Hepatocyte (in vitro differentiated cells): Measurements from ENCODE around the gene SMIM1. TPM values are rescaled to one million over a fixed set of nuclear protein-coding genes. Genes with fewer than 3 reads are reported as not detected.

Experiments used
- DNase-seq: peaks from one replicate; pipeline ENCODE4 v3.0.0-alpha.2; 2016; ENCODE audit warnings: low spot score
- H2AFZ ChIP-seq: fragments of 200-600 bp; sonication (generic); 2 replicates; pipeline ENCODE4 v1.6.0; 2016; ENCODE audit warnings: antibody characterized with exemption, mild to moderate bottlenecking
- H3K27ac ChIP-seq: fragments of 200-600 bp; sonication (generic); 2 replicates; pipeline ENCODE4 v1.5.1; 2016; ENCODE audit warnings: mild to moderate bottlenecking
- H3K27me3 ChIP-seq: fragments of 200-600 bp; sonication (generic); 2 replicates; pipeline ENCODE4 v1.6.1; 2016
- H3K36me3 ChIP-seq: fragments of 200-600 bp; sonication (generic); replicated peaks from 2 replicates; pipeline ENCODE4 v1.5.1; 2016; ENCODE audit warnings: low read depth; ENCODE audit not compliant: insufficient read depth
- H3K4me1 ChIP-seq: fragments of 200-600 bp; sonication (generic); 2 replicates; pipeline ENCODE4 v1.5.1; 2016; ENCODE audit warnings: mild to moderate bottlenecking, moderate library complexity; ENCODE audit not compliant: insufficient read depth
- H3K4me2 ChIP-seq: fragments of 200-600 bp; sonication (generic); 2 replicates; pipeline ENCODE4 v1.6.0; 2016
- H3K4me3 ChIP-seq: fragments of 200-600 bp; sonication (generic); 2 replicates; pipeline ENCODE4 v1.5.1; 2016; ENCODE audit warnings: mild to moderate bottlenecking
- H3K79me2 ChIP-seq: fragments of 200-600 bp; sonication (generic); 2 replicates; pipeline ENCODE4 v1.6.0; 2017; ENCODE audit warnings: mild to moderate bottlenecking
- H3K9me2 ChIP-seq: fragments of 200-600 bp; sonication (generic); replicated peaks from 2 replicates; pipeline ENCODE4 v1.6.0; 2017; ENCODE audit warnings: mild to moderate bottlenecking; ENCODE audit not compliant: insufficient read depth
- H3K9me3 ChIP-seq: fragments of 200-600 bp; sonication (generic); 2 replicates; pipeline ENCODE4 v1.5.1; 2016; ENCODE audit warnings: low read depth, mild to moderate bottlenecking
- H4K20me1 ChIP-seq: fragments of 200-600 bp; sonication (generic); 2 replicates; pipeline ENCODE4 v1.6.0; 2016; ENCODE audit warnings: mild to moderate bottlenecking; ENCODE audit not compliant: insufficient read depth, poor library complexity, severe bottlenecking
- EZH2 ChIP-seq: fragments of 200-600 bp; sonication (generic); IDR thresholded peaks from 2 replicates; pipeline ENCODE4 v1.6.1; 2016; ENCODE audit warnings: antibody characterized with exemption, mild to moderate bottlenecking, borderline replicate concordance
- EZH2phosphoT487 ChIP-seq: fragments of 200-600 bp; sonication (generic); IDR thresholded peaks from one replicate; pipeline ENCODE4 v1.6.1; 2018; ENCODE audit warnings: antibody characterized with exemption, mild to moderate bottlenecking, low read depth, moderate library complexity; ENCODE audit not compliant: unreplicated experiment, severe bottlenecking
- WGBS: methylation state at CpG from one replicate; pipeline ENCODE4 v1.1.6; 2016; ENCODE audit warnings: low lambda C conversion rate; ENCODE audit errors: missing lambda C conversion rate; 5-methylcytosine and 5-hydroxymethylcytosine counted together
- polyA plus RNA-seq: library from polyadenylated mRNA; unstranded; fragments of >200 nt; fragmentation: Nextera tagmentation; extraction: Ambion mirVana; gene quantifications from 2 replicates; pipeline ENCODE4 v1.2.1, GENCODE V29; 2016
- total RNA-seq: library from RNA; depleted of rRNA; stranded (reverse); fragments of >200 nt; gene quantifications from 2 replicates; pipeline ENCODE4 v1.2.3, GENCODE V29; 2014
- TF ChIP-seq, protein P1 (sequence below): fragments of 200-600 bp; sonication (generic); IDR thresholded peaks from 2 replicates; pipeline ENCODE4 v1.5.1; 2016; ENCODE audit warnings: antibody characterized with exemption, mild to moderate bottlenecking; ENCODE audit not compliant: poor library complexity

The SMIM1 gene
- total and polyA plus RNA-seq, 2 experiments from 2014 or later, result 21.0 to 118 TPM

DNA sequence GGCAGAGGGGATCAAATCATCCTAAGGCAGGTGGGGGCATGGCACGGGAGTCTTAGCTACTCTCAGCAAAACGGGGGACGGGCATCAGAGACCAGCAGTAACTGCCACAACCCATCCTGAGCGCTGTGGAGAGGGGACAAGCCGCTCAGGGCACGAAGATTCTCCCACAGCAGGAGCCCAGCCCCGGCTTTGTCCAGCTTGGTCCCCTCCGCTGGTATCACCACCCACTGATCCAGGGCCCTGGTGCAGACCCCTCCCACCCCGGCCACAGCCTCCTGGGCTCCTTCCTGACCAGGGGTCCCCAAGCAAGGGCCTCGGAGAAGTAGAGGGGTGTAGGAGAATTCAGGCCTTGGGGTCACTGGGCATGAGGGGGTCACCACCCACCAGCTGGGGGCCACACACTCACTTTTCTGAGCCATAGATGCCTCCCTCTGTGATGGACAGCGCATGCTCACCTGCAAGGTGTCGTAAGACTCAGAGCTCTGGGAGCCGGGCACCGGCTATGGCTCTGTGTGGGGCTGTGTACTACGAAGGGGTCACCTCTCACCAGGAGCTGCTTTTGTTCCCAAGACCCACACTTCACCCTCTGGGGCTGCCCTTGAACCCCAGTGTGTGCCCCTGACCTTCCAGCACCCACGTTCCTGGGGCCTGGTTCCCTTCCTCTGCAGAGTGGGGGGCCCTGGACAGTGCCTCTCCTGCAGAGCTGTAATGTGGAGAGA lies 2.3 kb upstream of the SMIM1 start:
- no peaks in the 10 kb centered on the region for H3K36me3 ChIP-seq
- no peak for DNase-seq
- no peak overlapping the region for H3K4me3 ChIP-seq
- no peak overlapping the region for H2AFZ ChIP-seq
- H3K27ac ChIP-seq, result no peak overlapping the region
- no peaks in the 10 kb centered on the region for H3K27me3 ChIP-seq
- H3K4me2 ChIP-seq, result no peak overlapping the region
- H3K4me1 ChIP-seq, result peaks cover 27% of the 10 kb centered on the region
- TF ChIP-seq, protein P1, sequence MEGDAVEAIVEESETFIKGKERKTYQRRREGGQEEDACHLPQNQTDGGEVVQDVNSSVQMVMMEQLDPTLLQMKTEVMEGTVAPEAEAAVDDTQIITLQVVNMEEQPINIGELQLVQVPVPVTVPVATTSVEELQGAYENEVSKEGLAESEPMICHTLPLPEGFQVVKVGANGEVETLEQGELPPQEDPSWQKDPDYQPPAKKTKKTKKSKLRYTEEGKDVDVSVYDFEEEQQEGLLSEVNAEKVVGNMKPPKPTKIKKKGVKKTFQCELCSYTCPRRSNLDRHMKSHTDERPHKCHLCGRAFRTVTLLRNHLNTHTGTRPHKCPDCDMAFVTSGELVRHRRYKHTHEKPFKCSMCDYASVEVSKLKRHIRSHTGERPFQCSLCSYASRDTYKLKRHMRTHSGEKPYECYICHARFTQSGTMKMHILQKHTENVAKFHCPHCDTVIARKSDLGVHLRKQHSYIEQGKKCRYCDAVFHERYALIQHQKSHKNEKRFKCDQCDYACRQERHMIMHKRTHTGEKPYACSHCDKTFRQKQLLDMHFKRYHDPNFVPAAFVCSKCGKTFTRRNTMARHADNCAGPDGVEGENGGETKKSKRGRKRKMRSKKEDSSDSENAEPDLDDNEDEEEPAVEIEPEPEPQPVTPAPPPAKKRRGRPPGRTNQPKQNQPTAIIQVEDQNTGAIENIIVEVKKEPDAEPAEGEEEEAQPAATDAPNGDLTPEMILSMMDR, result no peak
- no peak for TF ChIP-seq EZH2phosphoT487
- TF ChIP-seq EZH2, result no peak
- H3K9me3 ChIP-seq, result no peaks in the 10 kb centered on the region
- no peaks in the 10 kb centered on the region for H4K20me1 ChIP-seq
- WGBS, result 92% methylated on average over 16 of the region's 16 CpGs
- no peaks in the 10 kb centered on the region for H3K79me2 ChIP-seq
- H3K9me2 ChIP-seq, result no peaks in the 10 kb centered on the region

DNA sequence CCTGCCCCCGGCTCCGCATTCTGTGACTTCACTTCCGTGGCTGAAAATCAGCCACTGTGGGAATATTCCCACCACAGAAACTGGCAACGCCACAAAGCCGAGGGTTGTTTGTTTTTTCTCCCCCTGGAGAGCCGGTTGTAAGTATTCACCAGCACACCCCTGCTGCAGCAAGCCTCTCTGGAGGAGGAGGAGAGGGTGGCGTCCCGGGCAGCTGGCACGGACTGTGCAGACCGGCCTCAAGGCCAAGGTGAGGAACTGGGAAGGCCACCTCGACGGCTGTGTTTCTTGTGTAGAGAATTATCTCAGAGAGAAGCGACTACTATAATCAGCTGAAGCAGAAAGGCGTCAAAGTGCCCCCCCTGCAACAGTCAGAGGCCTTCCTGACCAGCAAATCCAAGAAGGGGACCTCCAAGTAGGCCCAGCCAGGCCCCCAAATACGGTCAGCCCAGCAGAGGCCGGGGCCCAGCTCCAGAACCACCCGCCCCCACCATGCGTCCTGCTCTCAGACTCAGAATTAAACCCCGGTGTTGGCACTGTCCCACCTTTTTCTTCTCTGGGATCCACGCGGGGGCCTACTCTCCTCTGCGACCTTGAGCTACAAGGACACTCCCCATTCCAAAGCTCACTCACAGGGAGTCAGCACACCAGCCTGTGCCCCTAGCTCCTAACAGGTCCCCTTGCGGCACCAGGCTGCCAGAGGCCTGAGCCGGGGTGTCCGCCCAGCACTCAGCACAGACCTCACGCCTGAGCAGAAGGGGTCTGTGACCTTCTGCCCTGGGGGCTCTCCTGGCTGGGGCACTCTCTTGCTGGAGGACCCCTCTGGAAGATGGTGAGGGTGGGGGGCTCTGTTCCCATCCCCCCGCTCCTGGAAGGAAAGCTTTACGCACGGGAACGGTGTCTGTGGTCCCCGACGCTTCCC lies 1.2 kb upstream of the SMIM1 start:
- H3K9me2 ChIP-seq, result no peaks in the 10 kb centered on the region
- H3K27me3 ChIP-seq, result no peaks in the 10 kb centered on the region
- TF ChIP-seq, protein P1, result no peak
- no peak for TF ChIP-seq EZH2phosphoT487
- TF ChIP-seq EZH2, result no peak
- no peaks in the 10 kb centered on the region for H3K36me3 ChIP-seq
- H3K4me2 ChIP-seq, result peak overlapping the region; percentile 98
- H3K4me3 ChIP-seq, result peak overlapping the region; percentile 59
- no peaks in the 10 kb centered on the region for H3K9me3 ChIP-seq
- H3K27ac ChIP-seq, result no peak overlapping the region
- WGBS, result 66% methylated on average over 32 of the region's 32 CpGs
- DNase-seq, result no peak
- peak overlapping the region; percentile 73 for H2AFZ ChIP-seq
- peaks cover 39% of the 10 kb centered on the region for H3K4me1 ChIP-seq
- H4K20me1 ChIP-seq, result no peaks in the 10 kb centered on the region
- no peaks in the 10 kb centered on the region for H3K79me2 ChIP-seq

DNA sequence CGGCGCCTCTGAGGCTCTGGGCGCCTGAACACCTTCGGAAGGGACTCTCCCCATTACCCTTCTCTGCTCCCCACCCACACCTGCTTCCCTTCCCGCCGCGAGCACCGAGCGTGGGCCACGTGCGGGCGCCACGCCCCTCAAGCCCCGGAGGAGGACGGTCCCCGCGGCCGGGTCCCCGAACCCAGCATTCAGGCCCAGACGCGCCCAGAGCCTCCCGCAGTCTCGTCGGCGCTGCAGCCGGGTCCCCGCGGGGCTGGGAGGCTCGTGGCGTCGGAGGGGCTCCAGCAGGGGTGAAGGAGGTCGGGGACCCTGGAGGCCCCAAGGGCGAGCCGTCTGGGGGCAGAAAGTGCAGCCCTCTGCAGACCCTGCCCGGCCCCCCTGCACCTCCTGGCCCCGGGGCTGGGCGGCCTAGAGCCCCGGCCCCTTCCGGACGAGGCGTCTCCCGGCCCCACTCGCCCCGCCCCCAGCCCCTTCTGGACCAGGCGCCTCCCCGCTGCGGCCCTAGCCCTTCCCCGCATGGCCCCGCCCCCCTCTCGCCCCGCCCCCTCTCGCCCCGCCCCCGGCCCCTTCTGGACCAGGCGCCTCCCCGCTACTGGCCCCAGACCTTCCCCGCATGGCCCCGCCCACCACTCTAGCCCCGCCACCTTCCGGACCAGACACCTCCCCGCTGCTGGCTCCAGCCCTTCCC lies 378 bp upstream of the SMIM1 start:
- Histone ChIP-seq H3K27me3 (no peaks in the 10 kb centered on the region), H3K4me1 (peaks cover 41% of the 10 kb centered on the region), H3K9me3 (no peaks in the 10 kb centered on the region), H3K4me3 (peak overlapping the region; percentile 80), H4K20me1 (no peaks in the 10 kb centered on the region), H3K27ac (peak overlapping the region; percentile 60), H2AFZ (peak overlapping the region; percentile 77), H3K36me3 (no peaks in the 10 kb centered on the region), H3K79me2 (no peaks in the 10 kb centered on the region), H3K9me2 (no peaks in the 10 kb centered on the region), H3K4me2 (peak overlapping the region; percentile 98)
- no peak for TF ChIP-seq EZH2
- TF ChIP-seq, protein P1, result no peak
- TF ChIP-seq EZH2phosphoT487, result no peak
- DNase-seq, result peak; percentile 96
- 12% methylated on average over 8 of the region's 61 CpGs for WGBS
